ENCODE data around the gene YIPF4. TPM values are rescaled to one million over a fixed set of nuclear protein-coding genes. Genes with fewer than 3 reads are reported as not detected.
"Not testable (repeated sequence)": the region's sequence is repeated elsewhere in the genome, so short reads cannot be mapped to it uniquely, and the experiment has no call there.

Gene YIPF4
- total RNA-seq, 1 experiment from 2014 or later, result 60.2 TPM

DNA sequence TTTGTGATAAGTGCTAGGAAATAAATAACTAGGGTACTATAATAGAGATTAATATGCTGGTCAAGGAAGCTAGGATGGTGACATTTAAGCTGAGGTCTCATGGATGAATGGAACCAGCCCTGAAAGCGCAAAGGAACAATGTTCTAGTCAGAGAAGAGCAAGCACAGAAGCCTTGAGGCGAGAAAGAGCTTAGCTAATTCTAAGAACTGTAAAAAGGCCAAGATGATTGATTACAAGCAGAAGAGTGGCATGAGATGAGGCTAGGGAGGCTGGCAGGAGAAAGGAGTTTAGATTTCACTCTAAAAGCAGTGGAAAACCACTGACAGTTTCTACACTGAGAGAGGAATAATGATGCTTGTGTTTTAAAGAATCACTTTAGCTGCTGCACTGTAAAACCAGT lies 3.4 kb upstream of the YIPF4 start:
- intact Hi-C loops (cut with micrococcal nuclease; ENCODE audit: unreplicated experiment), result no loop called here
- Histone ChIP-seq H3K9me3 (no peaks in the 10 kb centered on the region), H3K36me3 (ENCODE audit: control insufficient read depth, insufficient read depth, low read length) (no peaks in the 10 kb centered on the region), H3K4me3 (ENCODE audit: low read depth, low read length) (no peak overlapping the region), H3K27me3 (replicated peaks; ENCODE audit: control insufficient read depth, insufficient read depth, low read length) (no peaks in the 10 kb centered on the region; the same call in 1 of the 2 replicates), H3K4me1 (peaks cover 6% of the 10 kb centered on the region; the same call in 1 of the 2 replicates)
- H3K4me3 Mint-ChIP-seq (ENCODE audit: unreplicated experiment), result no peak overlapping the region
- DNase-seq, result no peak
- CTCF ChIA-PET, result no interaction called here
- H3K27ac Mint-ChIP-seq (ENCODE audit: unreplicated experiment), result no peak overlapping the region
- H3K9me3 Mint-ChIP-seq (ENCODE audit: unreplicated experiment), result no peaks in the 10 kb centered on the region
- TF ChIP-seq, protein P1, sequence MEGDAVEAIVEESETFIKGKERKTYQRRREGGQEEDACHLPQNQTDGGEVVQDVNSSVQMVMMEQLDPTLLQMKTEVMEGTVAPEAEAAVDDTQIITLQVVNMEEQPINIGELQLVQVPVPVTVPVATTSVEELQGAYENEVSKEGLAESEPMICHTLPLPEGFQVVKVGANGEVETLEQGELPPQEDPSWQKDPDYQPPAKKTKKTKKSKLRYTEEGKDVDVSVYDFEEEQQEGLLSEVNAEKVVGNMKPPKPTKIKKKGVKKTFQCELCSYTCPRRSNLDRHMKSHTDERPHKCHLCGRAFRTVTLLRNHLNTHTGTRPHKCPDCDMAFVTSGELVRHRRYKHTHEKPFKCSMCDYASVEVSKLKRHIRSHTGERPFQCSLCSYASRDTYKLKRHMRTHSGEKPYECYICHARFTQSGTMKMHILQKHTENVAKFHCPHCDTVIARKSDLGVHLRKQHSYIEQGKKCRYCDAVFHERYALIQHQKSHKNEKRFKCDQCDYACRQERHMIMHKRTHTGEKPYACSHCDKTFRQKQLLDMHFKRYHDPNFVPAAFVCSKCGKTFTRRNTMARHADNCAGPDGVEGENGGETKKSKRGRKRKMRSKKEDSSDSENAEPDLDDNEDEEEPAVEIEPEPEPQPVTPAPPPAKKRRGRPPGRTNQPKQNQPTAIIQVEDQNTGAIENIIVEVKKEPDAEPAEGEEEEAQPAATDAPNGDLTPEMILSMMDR (IDR thresholded peaks at IDR 0.05; ENCODE audit: insufficient read depth in 1 of 2, low read depth in 1 of 2, low read length in 1 of 2, severe bottlenecking in 1 of 2, unreplicated experiment in 1 of 2), result no peak
- H3K27me3 Mint-ChIP-seq (ENCODE audit: insufficient read depth, unreplicated experiment), result no peaks in the 10 kb centered on the region
- H3K36me3 Mint-ChIP-seq (ENCODE audit: insufficient read depth, unreplicated experiment), result peaks cover 18% of the 10 kb centered on the region
- no peaks in the 10 kb centered on the region for H3K4me1 Mint-ChIP-seq (ENCODE audit: low read depth, unreplicated experiment)
- no TSS peak for BruUV-seq (replicated peaks)
- POLR2A ChIA-PET, result interaction anchor here (0.6 kb wide), 1 partner anchor 147 kb away, joined by 3 read pairs; no protein-coding TSS in a partner anchor

DNA sequence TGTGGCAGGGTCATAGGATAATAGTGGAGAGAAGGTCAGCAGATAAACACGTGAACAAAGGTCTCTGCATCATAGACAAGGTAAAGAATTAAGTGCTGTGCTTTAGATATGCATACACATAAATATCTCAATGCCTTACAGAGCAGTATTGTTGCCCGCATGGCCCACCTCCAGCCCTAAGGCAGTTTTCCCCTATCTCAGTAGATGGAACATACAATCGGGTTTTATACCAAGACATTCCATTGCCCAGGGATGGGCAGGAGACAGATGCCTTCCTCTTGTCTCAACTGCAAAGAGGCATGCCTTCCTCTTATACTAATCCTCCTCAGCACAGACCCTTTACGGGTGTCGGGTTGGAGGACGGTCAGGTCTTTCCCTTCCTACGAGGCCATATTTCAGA lies 1.9 kb upstream of the YIPF4 start:
- peaks cover 21% of the 10 kb centered on the region for H3K36me3 Mint-ChIP-seq (ENCODE audit: insufficient read depth, unreplicated experiment)
- H3K4me3 Mint-ChIP-seq (ENCODE audit: unreplicated experiment); H3K4me1 ChIP-seq; CTCF ChIA-PET; H3K27me3 ChIP-seq (replicated peaks; ENCODE audit: control insufficient read depth, insufficient read depth, low read length); H3K4me1 Mint-ChIP-seq (ENCODE audit: low read depth, unreplicated experiment); BruUV-seq (replicated peaks); DNase-seq; H3K9me3 Mint-ChIP-seq (ENCODE audit: unreplicated experiment); H3K4me3 ChIP-seq (ENCODE audit: low read depth, low read length); H3K36me3 ChIP-seq (ENCODE audit: control insufficient read depth, insufficient read depth, low read length); H3K27ac Mint-ChIP-seq (ENCODE audit: unreplicated experiment); POLR2A ChIA-PET; H3K27me3 Mint-ChIP-seq (ENCODE audit: insufficient read depth, unreplicated experiment); H3K9me3 ChIP-seq: not testable (repeated sequence)
- intact Hi-C loops (cut with micrococcal nuclease; ENCODE audit: unreplicated experiment), result loop anchor here (2.0 kb wide), 1 partner anchor 81 kb away; the partner anchor contains the start of gene BIRC6

DNA sequence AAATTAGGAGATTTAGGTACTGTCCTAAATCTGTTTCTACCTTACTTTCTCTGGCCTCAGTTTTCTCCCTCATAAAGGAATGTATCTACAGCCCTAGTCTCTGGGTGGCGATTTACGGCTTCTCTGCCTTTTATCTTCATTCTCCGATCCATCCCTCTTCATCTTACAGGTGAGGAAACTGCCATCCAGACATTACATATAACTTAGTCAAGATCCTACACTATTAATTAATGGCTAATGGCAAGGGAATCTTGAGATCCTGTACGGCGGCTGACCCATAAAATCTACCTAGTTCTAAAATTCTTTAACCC lies 386 bp upstream of the YIPF4 start:
- TSS peak; percentile 91 for BruUV-seq (replicated peaks)
- Histone ChIP-seq H3K27me3 (replicated peaks; ENCODE audit: control insufficient read depth, insufficient read depth, low read length) (no peaks in the 10 kb centered on the region), H3K36me3 (ENCODE audit: control insufficient read depth, insufficient read depth, low read length) (no peaks in the 10 kb centered on the region), H3K9me3 (no peaks in the 10 kb centered on the region), H3K4me3 (ENCODE audit: low read depth, low read length) (peak overlapping the region; percentile 77), H3K4me1 (peaks cover 6% of the 10 kb centered on the region; the same call in 1 of the 2 replicates)
- Mint-ChIP-seq H3K27ac (ENCODE audit: unreplicated experiment) (peak overlapping the region; percentile 92), H3K36me3 (ENCODE audit: insufficient read depth, unreplicated experiment) (peaks cover 27% of the 10 kb centered on the region), H3K4me3 (ENCODE audit: unreplicated experiment) (peak overlapping the region; percentile 83), H3K9me3 (ENCODE audit: unreplicated experiment) (no peaks in the 10 kb centered on the region), H3K27me3 (ENCODE audit: insufficient read depth, unreplicated experiment) (no peaks in the 10 kb centered on the region), H3K4me1 (ENCODE audit: low read depth, unreplicated experiment) (no peaks in the 10 kb centered on the region)
- ChIA-PET CTCF (no interaction called here), POLR2A (no interaction called here)
- intact Hi-C loops (cut with micrococcal nuclease; ENCODE audit: unreplicated experiment), result loop anchor here (1.0 to 2.0 kb wide), 2 partner anchors 52 to 79 kb away; partner anchors contain the start of gene BIRC6
- TF ChIP-seq, protein P1 (IDR thresholded peaks at IDR 0.05; ENCODE audit: insufficient read depth in 1 of 2, low read depth in 1 of 2, low read length in 1 of 2, severe bottlenecking in 1 of 2, unreplicated experiment in 1 of 2), result no peak
- no peak for DNase-seq

DNA sequence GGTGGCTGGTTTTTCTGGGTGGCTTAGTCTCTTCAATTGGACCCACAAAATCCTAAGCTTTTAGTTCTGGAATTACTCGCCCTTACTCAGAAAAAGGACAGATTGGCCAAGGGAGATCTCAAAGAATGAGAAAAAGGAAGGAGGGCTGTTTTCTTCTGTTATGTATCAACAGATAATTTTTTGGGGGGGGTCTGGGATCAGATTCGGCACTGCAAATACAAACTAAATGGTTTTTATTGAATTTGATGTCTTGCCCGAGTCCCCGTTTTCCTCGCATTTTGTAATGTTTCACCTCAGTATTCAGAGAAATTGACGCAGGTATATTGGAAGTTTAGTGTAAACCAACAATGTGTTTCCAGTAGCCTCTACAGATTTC lies 762 bp downstream of the YIPF4 start:
- Histone ChIP-seq H3K4me3 (ENCODE audit: low read depth, low read length) (peak overlapping the region; percentile 77), H3K4me1 (peaks cover 6% of the 10 kb centered on the region; the same call in 1 of the 2 replicates), H3K9me3 (no peaks in the 10 kb centered on the region), H3K36me3 (ENCODE audit: control insufficient read depth, insufficient read depth, low read length) (no peaks in the 10 kb centered on the region), H3K27me3 (replicated peaks; ENCODE audit: control insufficient read depth, insufficient read depth, low read length) (no peaks in the 10 kb centered on the region)
- TF ChIP-seq, protein P1 (IDR thresholded peaks at IDR 0.05; ENCODE audit: insufficient read depth in 1 of 2, low read depth in 1 of 2, low read length in 1 of 2, severe bottlenecking in 1 of 2, unreplicated experiment in 1 of 2), result no peak
- H3K4me1 Mint-ChIP-seq (ENCODE audit: low read depth, unreplicated experiment), result no peaks in the 10 kb centered on the region
- peak overlapping the region; percentile 83 for H3K4me3 Mint-ChIP-seq (ENCODE audit: unreplicated experiment)
- intact Hi-C loops (cut with micrococcal nuclease; ENCODE audit: unreplicated experiment), result no loop called here
- no peaks in the 10 kb centered on the region for H3K27me3 Mint-ChIP-seq (ENCODE audit: insufficient read depth, unreplicated experiment)
- ChIA-PET CTCF (interaction anchor here (0.6 kb wide), 1 partner anchor 51 kb away, joined by 8 read pairs; no protein-coding TSS in a partner anchor), POLR2A (no interaction called here)
- no peak for DNase-seq
- BruUV-seq (replicated peaks), result TSS peak; percentile 48
- H3K9me3 Mint-ChIP-seq (ENCODE audit: unreplicated experiment), result no peaks in the 10 kb centered on the region
- H3K36me3 Mint-ChIP-seq (ENCODE audit: insufficient read depth, unreplicated experiment), result peaks cover 27% of the 10 kb centered on the region
- H3K27ac Mint-ChIP-seq (ENCODE audit: unreplicated experiment), result peak overlapping the region; percentile 92
